ENCODE data around the gene SCUBE3.

DNA sequence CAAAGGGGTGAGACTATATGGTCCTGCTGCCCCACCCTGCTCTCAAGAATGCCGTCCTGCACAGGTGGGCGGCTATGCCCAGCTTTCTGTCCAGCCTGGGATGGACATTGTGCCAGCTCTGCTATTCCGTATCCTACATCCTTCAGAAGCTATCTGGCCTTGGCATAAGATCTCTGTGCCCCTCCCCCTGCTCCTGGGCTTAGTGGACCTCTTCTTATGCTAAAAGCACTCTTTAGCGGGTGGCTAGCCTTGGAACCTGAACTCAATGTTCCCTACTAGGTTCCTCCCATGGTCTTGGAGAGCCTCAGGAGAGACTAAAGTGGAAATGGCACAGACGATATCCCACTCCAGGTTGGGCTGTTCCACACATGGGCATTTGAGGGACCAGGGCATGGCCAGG lies 22.5 kb downstream of the SCUBE3 start:
- TF ChIP-seq CTCF (IDR thresholded peaks at IDR 0.05) (no peak), POLR2AphosphoS5 (IDR thresholded peaks at IDR 0.05; ENCODE audit: insufficient read depth in 1 of 2, low read depth in 1 of 2) (no peak)
